GM12801 (cell line): ENCODE measurements around the gene CARM1.

Experiments used
- TF ChIP-seq, protein P1 (sequence below): IDR thresholded peaks from one replicate; pipeline ENCODE4 v1.5.1; 2011; ENCODE audit warnings: control low read depth; ENCODE audit not compliant: insufficient read length; ENCODE audit errors: extremely low read depth

Gene CARM1

DNA sequence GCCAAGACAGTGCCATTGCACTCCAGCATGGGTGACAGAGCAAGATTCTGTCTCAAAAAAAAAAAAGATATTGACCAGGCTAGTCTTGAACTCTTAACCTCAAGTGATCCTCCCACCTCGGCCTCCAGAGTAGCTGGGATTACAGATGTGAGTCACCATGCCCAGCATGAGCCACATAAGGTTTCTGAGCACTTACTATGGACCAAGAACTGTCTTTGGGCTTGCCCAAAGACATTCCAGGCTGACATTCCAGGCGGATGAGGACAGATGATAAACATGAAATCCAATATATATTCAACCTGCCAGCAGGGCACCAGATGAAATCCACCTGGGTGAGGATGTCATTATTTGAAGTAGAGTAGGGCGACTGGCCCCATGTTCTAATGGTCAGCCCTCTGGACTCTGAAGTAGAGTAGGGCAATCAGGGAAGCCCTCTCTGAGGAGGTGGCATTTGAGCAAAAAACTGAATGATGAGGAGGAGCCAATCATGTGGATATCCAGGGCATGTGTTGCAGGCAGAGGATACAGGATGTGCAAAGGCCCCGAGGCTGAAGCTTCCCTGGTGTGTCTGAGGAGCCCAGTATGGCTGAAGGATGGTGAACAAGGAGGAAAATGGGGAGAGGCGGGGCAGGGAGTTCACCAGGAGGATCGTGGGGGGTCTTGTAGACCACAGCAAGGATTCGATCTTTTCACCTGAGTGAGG is 19.1 kb upstream of the CARM1 start:
- TF ChIP-seq, protein P1, sequence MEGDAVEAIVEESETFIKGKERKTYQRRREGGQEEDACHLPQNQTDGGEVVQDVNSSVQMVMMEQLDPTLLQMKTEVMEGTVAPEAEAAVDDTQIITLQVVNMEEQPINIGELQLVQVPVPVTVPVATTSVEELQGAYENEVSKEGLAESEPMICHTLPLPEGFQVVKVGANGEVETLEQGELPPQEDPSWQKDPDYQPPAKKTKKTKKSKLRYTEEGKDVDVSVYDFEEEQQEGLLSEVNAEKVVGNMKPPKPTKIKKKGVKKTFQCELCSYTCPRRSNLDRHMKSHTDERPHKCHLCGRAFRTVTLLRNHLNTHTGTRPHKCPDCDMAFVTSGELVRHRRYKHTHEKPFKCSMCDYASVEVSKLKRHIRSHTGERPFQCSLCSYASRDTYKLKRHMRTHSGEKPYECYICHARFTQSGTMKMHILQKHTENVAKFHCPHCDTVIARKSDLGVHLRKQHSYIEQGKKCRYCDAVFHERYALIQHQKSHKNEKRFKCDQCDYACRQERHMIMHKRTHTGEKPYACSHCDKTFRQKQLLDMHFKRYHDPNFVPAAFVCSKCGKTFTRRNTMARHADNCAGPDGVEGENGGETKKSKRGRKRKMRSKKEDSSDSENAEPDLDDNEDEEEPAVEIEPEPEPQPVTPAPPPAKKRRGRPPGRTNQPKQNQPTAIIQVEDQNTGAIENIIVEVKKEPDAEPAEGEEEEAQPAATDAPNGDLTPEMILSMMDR = no peak

DNA sequence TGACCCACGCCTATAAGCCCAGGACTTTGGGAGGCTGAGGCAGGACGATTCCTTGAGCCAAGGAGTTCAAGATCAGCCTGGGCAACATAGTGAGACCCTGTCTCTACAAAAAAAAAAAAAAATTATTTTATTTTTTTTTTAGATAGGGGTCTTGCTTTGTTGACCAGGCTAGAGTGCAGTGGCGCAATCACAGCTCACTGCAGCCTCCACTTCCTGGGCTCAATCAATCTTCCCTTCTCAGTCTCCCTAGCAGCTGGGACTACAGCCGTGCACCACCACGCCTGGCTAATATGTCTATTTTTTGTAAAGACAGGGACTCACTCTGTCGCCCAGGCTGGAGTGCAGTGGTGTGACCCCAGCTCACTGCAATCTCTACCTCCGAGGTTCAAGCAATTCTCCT is 18.4 kb upstream of the CARM1 start:
- TF ChIP-seq, protein P1 = no peak

DNA sequence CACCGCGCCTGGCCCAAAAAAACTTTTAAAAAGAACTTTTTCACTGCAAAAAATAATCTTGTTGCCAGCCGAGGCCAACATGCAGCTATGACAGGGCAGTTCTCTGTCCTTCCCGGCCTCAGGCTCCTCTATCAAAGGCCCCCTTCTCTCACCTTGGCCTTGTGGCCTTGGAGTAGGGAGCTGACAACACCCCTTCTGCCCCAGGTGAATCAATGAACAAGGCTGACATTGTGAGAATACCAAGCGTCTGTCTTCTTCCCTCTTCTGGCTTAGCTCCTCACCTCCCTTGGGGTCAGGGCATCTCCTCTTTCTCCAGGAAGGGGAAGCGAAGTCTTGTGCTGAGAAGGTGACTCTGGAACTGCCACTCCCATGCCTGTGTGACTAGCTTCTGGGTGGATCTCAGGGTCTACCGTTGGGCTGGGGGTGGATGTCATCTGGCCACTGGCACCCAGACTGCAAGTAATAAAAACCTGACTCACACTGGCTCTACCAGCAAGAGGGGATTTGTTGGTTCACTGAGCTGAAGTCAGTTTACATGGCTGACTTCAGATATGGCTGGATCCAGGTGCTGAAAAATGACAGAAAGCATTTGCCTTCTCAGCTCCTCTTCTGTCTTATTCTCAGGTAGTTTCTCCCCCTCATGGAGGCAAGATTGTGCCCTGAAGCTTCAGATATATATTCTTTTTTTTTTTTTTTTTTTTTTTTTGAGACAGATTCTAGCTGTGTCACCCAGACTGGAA is 16.8 kb upstream of the CARM1 start:
- TF ChIP-seq, protein P1 = no peak

DNA sequence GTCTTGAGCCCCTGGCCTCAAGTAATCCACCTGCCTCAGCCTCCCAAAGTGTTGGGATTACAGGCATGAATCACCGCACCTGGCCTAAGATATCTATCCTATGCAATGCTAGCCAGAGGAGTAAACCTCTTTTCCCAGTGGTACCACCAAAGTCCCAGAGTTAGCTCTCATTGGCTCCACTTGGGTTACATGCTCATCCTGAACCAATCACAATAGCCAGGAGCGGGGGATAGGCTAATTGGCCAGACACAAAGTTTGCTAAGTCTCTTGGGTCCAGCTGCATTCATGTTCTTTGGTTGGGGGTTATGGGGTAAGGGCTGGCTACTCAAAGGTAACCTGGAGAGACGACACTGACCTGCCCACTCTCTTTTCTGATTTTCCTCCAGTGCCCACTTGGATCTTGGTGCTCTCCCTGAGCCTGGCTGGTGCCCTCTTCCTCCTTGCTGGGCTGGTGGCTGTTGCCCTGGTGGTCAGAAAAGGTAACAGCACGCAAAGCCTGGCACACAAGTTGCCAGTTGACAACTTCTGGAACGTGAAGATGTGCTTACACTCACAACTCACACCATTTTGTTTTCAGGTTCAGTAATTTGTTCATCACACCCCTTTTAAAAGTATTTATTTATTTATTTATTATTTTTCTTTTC is 15.4 kb upstream of the CARM1 start:
- TF ChIP-seq, protein P1 = no peak

- TF ChIP-seq, protein P1 = no peak
Observed at GRCh38 chr19:10858204-10858828, 13.0 kb upstream of the CARM1 start.

- TF ChIP-seq, protein P1 = no peak
Observed at GRCh38 chr19:10861103-10861651, 10.2 kb upstream of the CARM1 start.
